Ishikawa (cell line): Measurements from ENCODE around the gene RBPMS2.

Source experiments
- CEBPB ChIP-seq: IDR thresholded peaks from 2 replicates; pipeline ENCODE4 v1.6.1; 2012
- CREB1 ChIP-seq: IDR thresholded peaks from 2 replicates; pipeline ENCODE4 v1.6.1; 2012; ENCODE audit warnings: low read depth
- EGR1 ChIP-seq: IDR thresholded peaks from 2 replicates; pipeline ENCODE4 v1.6.1; 2012
- EP300 ChIP-seq: IDR thresholded peaks from 2 replicates; pipeline ENCODE4 v1.6.1; 2012; ENCODE audit warnings: borderline replicate concordance
- FOXM1 ChIP-seq: IDR thresholded peaks from 2 replicates; pipeline ENCODE4 v1.6.1; 2012; ENCODE audit warnings: low read depth, borderline replicate concordance
- MAX ChIP-seq: IDR thresholded peaks from 2 replicates; pipeline ENCODE4 v1.6.1; 2012
- NFIC ChIP-seq: IDR thresholded peaks from 2 replicates; pipeline ENCODE4 v1.6.1; 2012
- RAD21 ChIP-seq: IDR thresholded peaks from 2 replicates; pipeline ENCODE4 v1.6.1; 2012; ENCODE audit warnings: low read depth
- REST ChIP-seq: IDR thresholded peaks from 2 replicates; pipeline ENCODE4 v1.6.1; 2012; ENCODE audit warnings: low read depth, mild to moderate bottlenecking
- TAF1 ChIP-seq: IDR thresholded peaks from 2 replicates; pipeline ENCODE4 v1.6.1; 2012; ENCODE audit warnings: low read depth, mild to moderate bottlenecking
- TCF12 ChIP-seq: IDR thresholded peaks from 2 replicates; pipeline ENCODE4 v1.6.1; 2012; ENCODE audit warnings: low read depth
- TEAD4 ChIP-seq: IDR thresholded peaks from 2 replicates; pipeline ENCODE4 v1.6.1; 2012
- USF1 ChIP-seq: IDR thresholded peaks from 2 replicates; pipeline ENCODE4 v1.6.1; 2012
- YY1 ChIP-seq: IDR thresholded peaks from 2 replicates; pipeline ENCODE4 v1.6.1; 2012; ENCODE audit warnings: low read depth
- ZBTB7A ChIP-seq: IDR thresholded peaks from 2 replicates; pipeline ENCODE4 v1.6.1; 2012; ENCODE audit warnings: low read depth

RBPMS2 gene

GRCh38 chr15:64773606-64774005, 1.8 kb downstream of the RBPMS2 start:
- TF ChIP-seq FOXM1 (no peak), EGR1 (no peak), YY1 (no peak), NFIC (no peak), MAX (no peak), REST (no peak), ZBTB7A (no peak), TEAD4 (no peak), CREB1 (no peak), CEBPB (no peak)

DNA sequence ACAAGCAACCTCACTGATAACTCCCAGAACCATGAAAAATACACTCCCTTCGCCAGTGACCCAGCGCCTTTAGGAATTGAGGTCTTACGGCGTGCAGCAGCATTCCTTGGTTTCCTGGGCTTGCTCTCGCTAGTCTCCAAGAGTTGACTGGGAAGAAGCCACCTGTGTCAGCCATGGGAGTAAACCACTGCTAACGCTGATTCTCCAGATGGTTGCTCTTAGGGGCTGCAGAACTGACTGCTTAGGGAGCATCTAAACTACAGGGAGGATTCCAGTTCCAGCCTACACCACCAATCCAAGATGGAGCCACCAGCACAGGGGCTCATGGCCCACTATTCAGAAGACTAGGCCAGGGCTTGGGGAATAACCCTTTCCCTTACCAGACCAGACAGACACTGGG, 2.4 kb downstream of the RBPMS2 start:
- TF ChIP-seq EGR1 = no peak
- TF ChIP-seq REST = no peak

- TF ChIP-seq ZBTB7A = no peak
- no peak for TF ChIP-seq EGR1
- no peak for TF ChIP-seq FOXM1
- TF ChIP-seq RAD21 = no peak
- no peak for TF ChIP-seq MAX
- no peak for TF ChIP-seq TAF1
- no peak for TF ChIP-seq CEBPB
- no peak for TF ChIP-seq USF1
- no peak for TF ChIP-seq YY1
- TF ChIP-seq TCF12 = no peak
- TF ChIP-seq CREB1 = no peak
- TF ChIP-seq TEAD4 = no peak
- no peak for TF ChIP-seq EP300
- no peak for TF ChIP-seq NFIC
These were observed 2.9 kb downstream of the RBPMS2 start for GRCh38 chr15:64772488-64772887.

GRCh38 chr15:64770626-64771025, 4.8 kb downstream of the RBPMS2 start:
- no peak for TF ChIP-seq ZBTB7A
- no peak for TF ChIP-seq MAX
- no peak for TF ChIP-seq USF1

DNA sequence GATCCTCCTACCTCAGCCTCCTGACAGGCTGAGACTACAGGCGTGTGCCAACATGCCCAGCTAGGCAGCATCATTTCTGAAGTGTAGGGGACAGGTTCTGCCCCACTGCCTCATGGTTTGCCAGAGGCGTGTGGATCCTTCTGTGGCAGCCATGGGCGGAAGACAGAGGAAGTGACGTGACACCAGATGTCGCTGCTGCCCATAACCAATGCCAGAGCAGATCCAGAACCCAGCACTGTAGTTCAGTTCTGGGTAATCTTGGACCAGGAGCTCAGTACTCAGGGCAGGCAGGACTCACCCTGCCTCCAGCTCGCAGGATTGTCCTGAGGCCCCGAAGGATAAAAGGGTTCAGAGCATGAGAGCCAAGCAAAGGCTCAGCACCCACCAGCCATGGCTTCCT, 8.2 kb downstream of the RBPMS2 start:
- no peak for TF ChIP-seq USF1
- no peak for TF ChIP-seq FOXM1
- TF ChIP-seq TAF1 = no peak
- no peak for TF ChIP-seq EGR1
- TF ChIP-seq CEBPB = no peak
- TF ChIP-seq TEAD4 = no peak
- no peak for TF ChIP-seq TCF12
- no peak for TF ChIP-seq NFIC
- TF ChIP-seq CREB1 = no peak
- no peak for TF ChIP-seq MAX

- TF ChIP-seq YY1 (no peak), ZBTB7A (no peak), TCF12 (no peak), CREB1 (no peak), TAF1 (no peak), CEBPB (no peak), USF1 (no peak), REST (no peak), NFIC (no peak), FOXM1 (no peak), EGR1 (no peak), EP300 (no peak), RAD21 (no peak), MAX (no peak), TEAD4 (no peak)
These were observed 9.3 kb downstream of the RBPMS2 start for GRCh38 chr15:64766058-64766457.
